ENCODE results near the gene CTCF.

Gene CTCF

DNA sequence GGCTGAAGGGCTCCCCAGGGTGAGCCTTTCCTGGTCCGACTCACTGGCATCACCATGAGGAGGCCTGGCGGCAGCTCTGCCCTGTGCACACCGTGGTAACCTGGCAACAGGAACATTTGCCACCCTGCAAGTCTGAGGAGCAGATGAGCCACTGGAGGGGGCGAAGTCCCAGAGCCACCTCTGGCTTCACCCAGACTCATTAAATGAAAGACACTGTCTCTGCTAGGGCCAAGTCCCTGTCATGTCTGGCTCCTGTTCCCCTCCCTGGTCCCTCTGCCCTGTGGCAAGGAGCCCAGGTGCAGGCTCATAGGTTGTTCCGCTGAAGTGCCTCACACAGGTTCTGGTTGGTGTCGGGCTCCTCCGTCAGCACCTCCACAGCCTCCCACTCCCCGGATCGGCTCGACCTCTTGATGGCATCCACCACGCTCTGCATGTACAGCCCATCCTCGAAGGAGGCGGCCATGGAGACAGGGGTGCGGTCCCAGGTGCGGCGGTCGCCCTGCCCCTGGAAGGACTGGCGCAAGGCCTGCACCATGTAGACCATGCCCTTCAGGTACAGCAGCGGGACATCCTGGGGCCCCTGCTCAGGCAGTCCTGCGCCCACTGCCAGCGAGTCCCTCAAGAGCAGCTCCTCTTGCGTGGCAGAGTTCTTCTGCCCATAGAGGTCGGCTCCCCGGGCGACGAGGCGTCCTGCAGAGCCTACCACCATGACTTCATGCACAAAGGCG is 112.7 kb downstream of the CTCF start:
- TF ChIP-seq, protein P1, sequence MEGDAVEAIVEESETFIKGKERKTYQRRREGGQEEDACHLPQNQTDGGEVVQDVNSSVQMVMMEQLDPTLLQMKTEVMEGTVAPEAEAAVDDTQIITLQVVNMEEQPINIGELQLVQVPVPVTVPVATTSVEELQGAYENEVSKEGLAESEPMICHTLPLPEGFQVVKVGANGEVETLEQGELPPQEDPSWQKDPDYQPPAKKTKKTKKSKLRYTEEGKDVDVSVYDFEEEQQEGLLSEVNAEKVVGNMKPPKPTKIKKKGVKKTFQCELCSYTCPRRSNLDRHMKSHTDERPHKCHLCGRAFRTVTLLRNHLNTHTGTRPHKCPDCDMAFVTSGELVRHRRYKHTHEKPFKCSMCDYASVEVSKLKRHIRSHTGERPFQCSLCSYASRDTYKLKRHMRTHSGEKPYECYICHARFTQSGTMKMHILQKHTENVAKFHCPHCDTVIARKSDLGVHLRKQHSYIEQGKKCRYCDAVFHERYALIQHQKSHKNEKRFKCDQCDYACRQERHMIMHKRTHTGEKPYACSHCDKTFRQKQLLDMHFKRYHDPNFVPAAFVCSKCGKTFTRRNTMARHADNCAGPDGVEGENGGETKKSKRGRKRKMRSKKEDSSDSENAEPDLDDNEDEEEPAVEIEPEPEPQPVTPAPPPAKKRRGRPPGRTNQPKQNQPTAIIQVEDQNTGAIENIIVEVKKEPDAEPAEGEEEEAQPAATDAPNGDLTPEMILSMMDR (conservative IDR thresholded peaks at IDR 0.05; ENCODE audit: low read length) = no peak
- TF ChIP-seq EZH2phosphoT487 (IDR thresholded peaks at IDR 0.05; ENCODE audit: borderline replicate concordance) = no peak
- Histone ChIP-seq H3K4me2 (ENCODE audit: low read depth, low read length, poor library complexity, severe bottlenecking) (no peak overlapping the region), H3K9me2 (replicated peaks; ENCODE audit: low read depth, low read length) (no peaks in the 10 kb centered on the region), H4K20me1 (ENCODE audit: insufficient read depth, low read length, poor library complexity, severe bottlenecking) (no peaks in the 10 kb centered on the region), H3K4me1 (ENCODE audit: insufficient read depth, low read length, poor library complexity, severe bottlenecking) (no peaks in the 10 kb centered on the region), H3K79me2 (ENCODE audit: insufficient read depth, low read length) (no peaks in the 10 kb centered on the region), H3K4me3 (ENCODE audit: low read length, poor library complexity, severe bottlenecking) (no peak overlapping the region), H2AFZ (ENCODE audit: low read length) (no peak overlapping the region), H3K27me3 (ENCODE audit: insufficient read depth, low read length, poor library complexity, severe bottlenecking) (no peaks in the 10 kb centered on the region), H3K9ac (ENCODE audit: low read depth, low read length, poor library complexity, severe bottlenecking) (no peak overlapping the region), H3K36me3 (ENCODE audit: insufficient read depth, low read length) (no peaks in the 10 kb centered on the region; the same call in 1 of the 2 replicates), H3F3A (ENCODE audit: low read depth) (no peaks in the 10 kb centered on the region), H3K9me3 (ENCODE audit: insufficient read depth, low read depth, low read length) (no peaks in the 10 kb centered on the region)

DNA sequence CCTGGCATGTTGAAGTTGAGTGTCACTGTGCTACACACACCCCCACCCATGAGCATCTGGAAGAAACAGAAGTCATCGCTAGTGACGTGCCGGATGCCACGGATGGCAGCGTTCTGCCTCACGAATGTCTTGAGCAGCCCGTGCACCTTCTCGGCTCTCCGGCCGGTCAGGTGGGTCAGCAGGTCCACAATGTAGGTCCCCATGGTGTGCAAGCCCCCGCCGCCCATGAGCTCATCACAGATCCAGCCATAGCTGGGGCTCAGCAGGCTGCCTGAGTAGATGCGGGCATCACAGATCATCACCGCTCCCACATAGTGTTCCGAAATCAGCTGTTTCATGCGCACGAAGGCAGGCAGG is 113.2 kb downstream of the CTCF start:
- Histone ChIP-seq H3K9me3 (ENCODE audit: insufficient read depth, low read depth, low read length) (no peaks in the 10 kb centered on the region), H3K36me3 (ENCODE audit: insufficient read depth, low read length) (no peaks in the 10 kb centered on the region; the same call in 1 of the 2 replicates), H3K9ac (ENCODE audit: low read depth, low read length, poor library complexity, severe bottlenecking) (no peak overlapping the region), H3K9me2 (replicated peaks; ENCODE audit: low read depth, low read length) (no peaks in the 10 kb centered on the region), H3K4me2 (ENCODE audit: low read depth, low read length, poor library complexity, severe bottlenecking) (no peak overlapping the region), H2AFZ (ENCODE audit: low read length) (no peak overlapping the region), H3K79me2 (ENCODE audit: insufficient read depth, low read length) (no peaks in the 10 kb centered on the region), H3K4me3 (ENCODE audit: low read length, poor library complexity, severe bottlenecking) (no peak overlapping the region), H3K27me3 (ENCODE audit: insufficient read depth, low read length, poor library complexity, severe bottlenecking) (no peaks in the 10 kb centered on the region), H3F3A (ENCODE audit: low read depth) (no peaks in the 10 kb centered on the region), H4K20me1 (ENCODE audit: insufficient read depth, low read length, poor library complexity, severe bottlenecking) (no peaks in the 10 kb centered on the region), H3K4me1 (ENCODE audit: insufficient read depth, low read length, poor library complexity, severe bottlenecking) (no peaks in the 10 kb centered on the region)
- TF ChIP-seq, protein P1 (conservative IDR thresholded peaks at IDR 0.05; ENCODE audit: low read length) = no peak
- no peak for TF ChIP-seq EZH2phosphoT487 (IDR thresholded peaks at IDR 0.05; ENCODE audit: borderline replicate concordance)

DNA sequence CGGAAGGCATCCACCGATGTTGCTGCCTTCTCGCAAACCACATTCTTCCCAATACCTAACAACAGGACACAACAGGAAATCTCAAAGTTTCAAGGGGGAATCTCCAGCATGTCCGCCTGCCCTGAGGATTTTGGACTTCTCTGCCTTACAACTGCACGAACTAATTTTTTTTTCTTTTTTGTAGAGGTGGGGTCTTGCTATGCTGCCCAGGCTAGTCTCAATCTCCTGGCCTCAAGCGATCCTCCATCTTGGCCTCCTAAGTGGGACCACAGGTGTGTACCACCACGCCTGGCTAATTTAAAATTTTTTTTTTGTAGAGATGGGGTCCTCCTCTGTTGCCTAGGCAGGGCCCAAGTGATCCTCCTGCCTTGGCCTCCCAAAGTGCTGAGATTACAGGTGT is 113.7 kb downstream of the CTCF start:
- no peaks in the 10 kb centered on the region for H3F3A ChIP-seq (ENCODE audit: low read depth)
- H3K27me3 ChIP-seq (ENCODE audit: insufficient read depth, low read length, poor library complexity, severe bottlenecking) = no peaks in the 10 kb centered on the region
- no peaks in the 10 kb centered on the region for H4K20me1 ChIP-seq (ENCODE audit: insufficient read depth, low read length, poor library complexity, severe bottlenecking)
- no peaks in the 10 kb centered on the region for H3K9me3 ChIP-seq (ENCODE audit: insufficient read depth, low read depth, low read length)
- no peaks in the 10 kb centered on the region for H3K9me2 ChIP-seq (replicated peaks; ENCODE audit: low read depth, low read length)
- no peak overlapping the region for H3K4me2 ChIP-seq (ENCODE audit: low read depth, low read length, poor library complexity, severe bottlenecking)
- peaks cover 3% of the 10 kb centered on the region; the same call in 1 of the 2 replicates for H3K36me3 ChIP-seq (ENCODE audit: insufficient read depth, low read length)
- H3K79me2 ChIP-seq (ENCODE audit: insufficient read depth, low read length) = no peaks in the 10 kb centered on the region
- H3K4me1 ChIP-seq (ENCODE audit: insufficient read depth, low read length, poor library complexity, severe bottlenecking) = no peaks in the 10 kb centered on the region
- H2AFZ ChIP-seq (ENCODE audit: low read length) = no peak overlapping the region
- H3K9ac ChIP-seq (ENCODE audit: low read depth, low read length, poor library complexity, severe bottlenecking) = no peak overlapping the region
- TF ChIP-seq, protein P1 (conservative IDR thresholded peaks at IDR 0.05; ENCODE audit: low read length) = no peak
- TF ChIP-seq EZH2phosphoT487 (IDR thresholded peaks at IDR 0.05; ENCODE audit: borderline replicate concordance) = no peak
- no peak overlapping the region for H3K4me3 ChIP-seq (ENCODE audit: low read length, poor library complexity, severe bottlenecking)
